PC-3 (cell line): Measurements from ENCODE around the gene LCLAT1. TPM values are rescaled to one million over a fixed set of nuclear protein-coding genes. Genes with fewer than 3 reads are reported as not detected.

Experiments
- ATAC-seq: fragments of 200-7000 bp; cut with Tn5 transposase; 2 replicates; pipeline ENCODE4 v1.9.1; 2020; ENCODE audit warnings: mild to moderate bottlenecking, moderate library complexity
- BruUV-seq: library from RNA; stranded (reverse); fragments of 400-500 nt; replicated peaks from 2 replicates; lab custom pipeline; 2021; lab: Mats Ljungman, UMichigan
- CTCF ChIA-PET: fragments of 300-600 bp; sonication (Branson Sonifier 250); formaldehyde crosslinking; loops from one replicate; lab custom pipeline; 2022; ENCODE audit warnings: antibody characterized with exemption; lab: Charles Lee
- POLR2A ChIA-PET: fragments of 300-600 bp; sonication (Branson Sonifier 250); formaldehyde crosslinking; loops from one replicate; lab custom pipeline; 2022; ENCODE audit warnings: antibody characterized with exemption; ENCODE audit not compliant: unreplicated experiment; lab: Charles Lee
- DNase-seq: peaks from one replicate; pipeline ENCODE4 v3.0.0-alpha.2; 2015
- H2AFZ ChIP-seq: fragments of 300-600 bp; sonication (generic); 2 replicates; pipeline ENCODE4 v1.6.0; 2016; ENCODE audit warnings: antibody characterized with exemption, low read length
- H3F3A ChIP-seq: fragments of 300-600 bp; sonication (generic); one replicate; pipeline ENCODE4 v1.6.0; 2017; ENCODE audit warnings: antibody characterized with exemption, low read length, control low read depth, mild to moderate bottlenecking; ENCODE audit not compliant: unreplicated experiment
- H3K27ac ChIP-seq: fragments of 300-600 bp; sonication (generic); 2 replicates; pipeline ENCODE4 v1.5.1; 2016; ENCODE audit warnings: mild to moderate bottlenecking, low read length
- H3K27me3 ChIP-seq: fragments of 300-600 bp; sonication (generic); 2 replicates; pipeline ENCODE4 v1.6.1; 2016; ENCODE audit warnings: low read length, mixed read lengths
- H3K36me3 ChIP-seq: fragments of 300-600 bp; sonication (generic); 2 replicates; pipeline ENCODE4 v1.6.1; 2016; ENCODE audit warnings: low read depth, mixed run types, low read length, mixed read lengths
- H3K4me1 ChIP-seq: fragments of 300-600 bp; sonication (generic); 2 replicates; pipeline ENCODE4 v1.5.1; 2016; ENCODE audit warnings: low read length; ENCODE audit not compliant: insufficient read depth
- H3K4me2 ChIP-seq: fragments of 300-600 bp; sonication (generic); 2 replicates; pipeline ENCODE4 v1.6.0; 2016; ENCODE audit warnings: low read length
- H3K4me3 ChIP-seq: fragments of 300-600 bp; sonication (generic); 2 replicates; pipeline ENCODE4 v1.5.1; 2016; ENCODE audit warnings: mild to moderate bottlenecking, low read length, mixed read lengths
- H3K79me2 ChIP-seq: fragments of 300-600 bp; sonication (generic); 2 replicates; pipeline ENCODE4 v1.6.1; 2017; ENCODE audit warnings: low read length, mixed read lengths
- H3K9ac ChIP-seq: fragments of 300-600 bp; sonication (generic); 2 replicates; pipeline ENCODE4 v1.6.0; 2016; ENCODE audit warnings: mild to moderate bottlenecking, low read length
- H3K9me2 ChIP-seq: fragments of 300-600 bp; sonication (generic); replicated peaks from 2 replicates; pipeline ENCODE4 v1.6.1; 2016; ENCODE audit warnings: mixed run types, low read length, mixed read lengths
- H3K9me3 ChIP-seq: fragments of 300-600 bp; sonication (generic); 2 replicates; pipeline ENCODE4 v1.6.1; 2016; ENCODE audit warnings: low read length, mixed read lengths
- H4K20me1 ChIP-seq: fragments of 300-600 bp; sonication (generic); 2 replicates; pipeline ENCODE4 v1.6.1; 2016; ENCODE audit warnings: low read length, mixed read lengths
- CTCF ChIP-seq: fragments of 300-600 bp; sonication (generic); conservative IDR thresholded peaks from 2 replicates; pipeline ENCODE4 v1.5.1; 2017; ENCODE audit warnings: antibody characterized with exemption, low read depth, mild to moderate bottlenecking, low read length
- EZH2 ChIP-seq: fragments of 300-600 bp; sonication (generic); IDR thresholded peaks from one replicate; pipeline ENCODE4 v1.6.1; 2017; ENCODE audit warnings: antibody characterized with exemption, mild to moderate bottlenecking, low read length; ENCODE audit not compliant: unreplicated experiment
- EZH2phosphoT487 ChIP-seq: fragments of 300-600 bp; sonication (generic); IDR thresholded peaks from 2 replicates; pipeline ENCODE4 v1.6.1; 2018; ENCODE audit warnings: mild to moderate bottlenecking, antibody characterized with exemption, low read length, borderline replicate concordance
- intact Hi-C: fragments of 100-400 bp; cut with micrococcal nuclease; formaldehyde crosslinking; loops from 2 replicates; pipeline ENCODE4 v1.9.0; 2023
- total RNA-seq: library from RNA; depleted of rRNA; stranded (reverse); fragments of >200 nt; gene quantifications from 2 replicates; pipeline ENCODE4 v1.2.3, GENCODE V29; 2014

The LCLAT1 gene
- total RNA-seq, 1 experiment from 2014 or later, result 22.0 TPM

GRCh38 chr2:30683236-30683956 is 236.3 kb downstream of the LCLAT1 start:
- H3K4me2 ChIP-seq, result no peak overlapping the region
- DNase-seq (no peak), ATAC-seq (no peak)
- H3K4me3 ChIP-seq, result no peak overlapping the region
- no peaks in the 10 kb centered on the region for H3F3A ChIP-seq
- POLR2A ChIA-PET, result no interaction called here
- no peaks in the 10 kb centered on the region for H3K27me3 ChIP-seq
- TF ChIP-seq EZH2phosphoT487 (no peak), CTCF (no peak), EZH2 (no peak)
- H3K27ac ChIP-seq, result no peak overlapping the region
- H2AFZ ChIP-seq, result no peak overlapping the region
- H4K20me1 ChIP-seq, result no peaks in the 10 kb centered on the region
- intact Hi-C loops, result no loop called here
- H3K9me3 ChIP-seq, result no peaks in the 10 kb centered on the region
- no peaks in the 10 kb centered on the region for H3K9me2 ChIP-seq
- H3K36me3 ChIP-seq, result no peaks in the 10 kb centered on the region
- no peaks in the 10 kb centered on the region for H3K79me2 ChIP-seq
- H3K9ac ChIP-seq, result no peak overlapping the region
- CTCF ChIA-PET, result no interaction called here
- no TSS peak for BruUV-seq
- H3K4me1 ChIP-seq, result no peaks in the 10 kb centered on the region

- H2AFZ ChIP-seq, result no peak overlapping the region
- H3K4me1 ChIP-seq, result no peaks in the 10 kb centered on the region
- no peaks in the 10 kb centered on the region for H3K9me3 ChIP-seq
- intact Hi-C loops, result no loop called here
- no peaks in the 10 kb centered on the region for H3K9me2 ChIP-seq
- no peak for DNase-seq
- H3K79me2 ChIP-seq, result no peaks in the 10 kb centered on the region
- no TSS peak for BruUV-seq
- no peaks in the 10 kb centered on the region for H4K20me1 ChIP-seq
- no peaks in the 10 kb centered on the region for H3K36me3 ChIP-seq
- no peak overlapping the region for H3K4me2 ChIP-seq
- ATAC-seq, result no peak
- H3K9ac ChIP-seq, result no peak overlapping the region
- ChIA-PET POLR2A (no interaction called here), CTCF (no interaction called here)
- no peaks in the 10 kb centered on the region for H3F3A ChIP-seq
- H3K4me3 ChIP-seq, result no peak overlapping the region
- H3K27ac ChIP-seq, result no peak overlapping the region
- H3K27me3 ChIP-seq, result no peaks in the 10 kb centered on the region
- no peak for TF ChIP-seq EZH2phosphoT487
- no peak for TF ChIP-seq CTCF
- TF ChIP-seq EZH2, result no peak
Measured at GRCh38 chr2:30684026-30684425, 237.0 kb downstream of the LCLAT1 start.

DNA sequence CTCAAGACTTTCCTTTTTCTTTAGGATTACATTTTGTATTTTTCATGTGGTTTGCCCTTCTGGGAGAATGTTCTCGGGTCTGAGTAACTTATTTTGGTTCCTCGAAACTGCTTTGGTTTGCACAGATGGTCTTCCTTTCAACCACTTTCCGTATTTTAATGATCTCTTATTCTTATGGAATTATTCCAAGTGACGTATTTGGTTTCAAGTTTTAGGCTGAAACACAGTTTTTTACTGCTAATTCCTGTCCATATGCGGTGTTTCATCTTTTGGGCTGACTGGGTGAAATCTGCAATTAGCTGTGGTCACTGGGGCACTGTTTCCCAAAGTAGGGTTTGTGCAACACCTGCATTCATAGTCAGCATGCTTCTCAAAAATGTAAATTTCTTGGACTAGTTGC is 237.5 kb downstream of the LCLAT1 start:
- H3K27ac ChIP-seq, result no peak overlapping the region
- ChIA-PET CTCF (no interaction called here), POLR2A (no interaction called here)
- H4K20me1 ChIP-seq, result no peaks in the 10 kb centered on the region
- H3K27me3 ChIP-seq, result no peaks in the 10 kb centered on the region
- no peaks in the 10 kb centered on the region for H3F3A ChIP-seq
- H3K4me2 ChIP-seq, result no peak overlapping the region
- DNase-seq, result no peak
- no peak overlapping the region for H3K4me3 ChIP-seq
- H3K36me3 ChIP-seq, result no peaks in the 10 kb centered on the region
- no TSS peak for BruUV-seq
- H3K4me1 ChIP-seq, result no peaks in the 10 kb centered on the region
- no peaks in the 10 kb centered on the region for H3K9me2 ChIP-seq
- no peaks in the 10 kb centered on the region for H3K79me2 ChIP-seq
- TF ChIP-seq EZH2 (no peak), CTCF (no peak), EZH2phosphoT487 (no peak)
- no peaks in the 10 kb centered on the region for H3K9me3 ChIP-seq
- intact Hi-C loops, result no loop called here
- no peak for ATAC-seq
- H2AFZ ChIP-seq, result no peak overlapping the region
- no peak overlapping the region for H3K9ac ChIP-seq
